Measurements from ENCODE around the gene ERCC4.

The ERCC4 gene

GRCh38 chr16:13994239-13995106 is 74.5 kb downstream of the ERCC4 start:
- DNase-seq (ENCODE audit: low read depth): no peak

DNA sequence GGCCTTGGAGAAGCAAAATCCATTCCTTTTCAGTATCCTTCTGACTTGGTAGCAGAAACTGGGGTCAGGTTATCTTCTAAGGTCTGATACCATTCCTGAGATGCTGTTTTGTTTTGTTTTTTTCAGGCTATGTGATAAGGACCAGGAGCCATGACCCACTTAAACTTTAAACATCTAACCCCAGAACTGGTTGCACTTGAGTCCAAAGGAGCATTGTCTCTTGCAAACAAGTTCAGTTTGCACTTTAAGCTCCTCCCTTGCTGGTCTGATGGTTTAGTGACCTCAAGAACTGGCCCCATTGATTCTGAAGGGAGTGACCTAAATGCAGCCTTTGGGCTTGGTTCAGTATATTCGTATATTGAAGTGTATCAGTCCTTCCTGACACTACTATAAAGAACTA is 75.2 kb downstream of the ERCC4 start:
- no peak for DNase-seq (ENCODE audit: low read depth)

GRCh38 chr16:13996778-13997288 is 76.9 kb downstream of the ERCC4 start:
- no peak for DNase-seq (ENCODE audit: low read depth)

DNA sequence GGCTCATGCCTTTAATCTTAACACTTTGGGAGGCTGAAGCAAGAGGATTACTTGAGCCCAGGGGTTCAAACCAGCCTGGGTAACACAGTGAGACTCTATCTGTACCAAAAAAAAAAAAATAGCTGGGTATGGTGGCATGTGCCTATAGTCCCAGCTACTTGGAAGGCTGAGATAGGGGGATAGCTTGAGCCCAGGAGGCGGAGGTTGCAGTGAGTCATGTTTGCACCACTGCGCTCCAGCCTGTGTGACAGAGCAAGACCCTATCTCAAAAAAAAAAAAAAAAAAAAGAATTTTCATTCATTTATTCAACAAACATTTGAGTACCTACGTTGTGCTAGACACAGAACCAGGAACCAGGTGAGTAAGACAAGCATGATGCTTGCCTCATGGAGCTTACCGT is 77.6 kb downstream of the ERCC4 start:
- DNase-seq (ENCODE audit: low read depth): no peak

DNA sequence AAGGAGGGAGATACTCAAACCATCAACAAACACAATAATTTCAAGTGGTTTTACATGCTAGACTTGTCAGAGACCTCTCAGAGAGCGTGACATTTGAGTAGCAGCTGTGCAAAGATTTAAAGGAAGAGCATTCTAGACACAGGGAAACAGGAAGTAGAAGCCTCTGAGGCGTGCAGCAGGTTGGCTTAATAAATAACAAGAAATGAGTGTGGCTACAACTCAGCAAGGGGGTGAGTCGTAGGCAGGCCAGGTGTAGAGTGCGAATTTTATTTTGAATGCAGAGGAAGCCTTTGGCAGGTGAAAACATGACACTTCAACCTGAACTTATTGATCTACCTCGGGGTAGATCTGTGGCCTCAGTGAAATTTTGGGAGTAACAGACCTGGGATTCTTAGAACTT is 78.0 kb downstream of the ERCC4 start:
- DNase-seq (ENCODE audit: low read depth): no peak

DNA sequence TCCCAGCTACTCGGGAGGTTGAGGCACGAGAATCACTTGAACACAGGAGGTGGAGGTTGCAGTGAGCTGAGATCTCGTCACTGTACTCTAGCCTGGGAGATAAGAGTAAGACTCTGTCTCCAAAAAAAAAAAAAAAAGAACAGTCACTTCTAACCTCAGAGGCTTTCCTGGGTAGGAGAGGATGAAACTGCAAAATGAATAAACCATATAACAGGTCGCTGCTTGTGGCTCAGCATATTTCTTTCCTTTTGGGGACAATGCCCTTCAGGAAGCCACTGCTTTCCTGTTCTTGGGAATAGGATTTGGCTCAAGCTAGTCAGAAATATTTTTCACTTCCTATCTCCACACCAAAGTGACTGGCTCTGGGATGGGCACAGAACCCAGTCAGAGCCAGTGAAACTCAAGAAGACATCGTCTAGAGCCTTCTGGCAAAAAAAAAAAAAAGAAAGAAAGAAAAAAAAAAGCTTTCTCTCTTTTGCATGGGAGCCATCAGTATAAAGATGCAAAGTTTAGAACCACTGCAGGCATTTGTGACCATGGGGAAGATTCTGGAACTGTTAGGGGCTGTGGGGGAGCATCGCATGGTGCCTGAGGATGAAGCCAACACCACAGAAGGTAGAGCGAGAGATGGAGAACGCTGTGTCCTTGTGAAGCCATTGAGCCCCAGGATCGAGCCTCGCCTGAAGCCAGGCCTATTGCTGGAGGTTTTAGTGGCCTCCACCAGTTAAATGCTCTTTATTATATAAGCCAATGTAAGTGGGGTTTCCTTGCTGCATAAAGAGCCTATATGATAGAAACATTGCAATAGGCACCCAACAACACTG is 79.3 kb downstream of the ERCC4 start:
- DNase-seq (ENCODE audit: low read depth): no peak

- DNase-seq (ENCODE audit: low read depth): no peak
These were observed 80.0 kb downstream of the ERCC4 start for GRCh38 chr16:13999895-14000425.

GRCh38 chr16:14001521-14001920 is 81.6 kb downstream of the ERCC4 start:
- no peak for DNase-seq (ENCODE audit: low read depth)
